IMR-90 (cell line): ENCODE measurements around the gene CNGA1.

ENCODE experiments used
- CHD1 ChIP-seq: IDR thresholded peaks from 2 replicates; pipeline ENCODE4 v1.6.1; 2012; ENCODE audit warnings: low read depth, low read length, improper control_type of control experiment
- FOS ChIP-seq: fragments of 150-350 bp; IDR thresholded peaks from 2 replicates; pipeline ENCODE4 v1.6.1; 2016; ENCODE audit warnings: low read depth, low read length
- MAFK ChIP-seq: IDR thresholded peaks from 2 replicates; pipeline ENCODE4 v1.6.1; 2012; ENCODE audit warnings: low read depth, low read length, improper control_type of control experiment
- MXI1 ChIP-seq: IDR thresholded peaks from 2 replicates; pipeline ENCODE4 v1.6.1; 2012; ENCODE audit warnings: low read depth, mild to moderate bottlenecking, low read length, moderate library complexity, borderline replicate concordance
- POLR2A ChIP-seq: IDR thresholded peaks from 2 replicates; pipeline ENCODE4 v1.6.1; 2012; ENCODE audit warnings: mild to moderate bottlenecking, low read depth, low read length
- SMC3 ChIP-seq: fragments of 150-350 bp; IDR thresholded peaks from 2 replicates; pipeline ENCODE4 v1.6.1; 2016; ENCODE audit warnings: low read depth, mild to moderate bottlenecking, antibody characterized with exemption, low read length, moderate library complexity
- TF ChIP-seq, protein P1 (sequence below): conservative IDR thresholded peaks from 2 replicates; pipeline ENCODE4 v1.5.1; 2012; ENCODE audit warnings: mild to moderate bottlenecking, low read depth, low read length, improper control_type of control experiment
- TF ChIP-seq, protein P2 (sequence below): fragments of 150-350 bp; IDR thresholded peaks from 2 replicates; pipeline ENCODE4 v1.6.1; 2016; ENCODE audit warnings: low read depth, mild to moderate bottlenecking, low read length, moderate library complexity, borderline replicate concordance

DNA sequence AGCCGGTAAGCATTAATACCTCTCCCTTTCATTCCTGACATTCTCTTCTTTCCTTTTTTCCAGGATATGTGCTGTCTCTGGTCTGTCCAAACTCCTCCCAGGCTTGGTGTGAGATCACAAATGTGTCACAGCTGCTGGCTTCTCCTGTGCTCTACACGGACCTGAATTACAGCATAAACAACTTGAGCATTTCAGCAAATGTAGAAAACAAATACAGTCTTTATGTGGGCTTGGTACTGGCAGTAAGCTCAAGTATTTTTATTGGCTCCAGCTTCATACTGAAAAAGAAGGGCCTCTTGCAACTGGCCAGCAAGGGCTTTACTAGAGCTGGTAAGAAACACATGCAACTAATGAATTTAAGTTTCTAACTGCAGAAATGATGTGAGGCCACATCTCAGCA lies 8.5 kb upstream of the CNGA1 start:
- TF ChIP-seq POLR2A (no peak), FOS (no peak), CHD1 (no peak), SMC3 (no peak), MXI1 (no peak), MAFK (no peak)
- TF ChIP-seq, protein P1, sequence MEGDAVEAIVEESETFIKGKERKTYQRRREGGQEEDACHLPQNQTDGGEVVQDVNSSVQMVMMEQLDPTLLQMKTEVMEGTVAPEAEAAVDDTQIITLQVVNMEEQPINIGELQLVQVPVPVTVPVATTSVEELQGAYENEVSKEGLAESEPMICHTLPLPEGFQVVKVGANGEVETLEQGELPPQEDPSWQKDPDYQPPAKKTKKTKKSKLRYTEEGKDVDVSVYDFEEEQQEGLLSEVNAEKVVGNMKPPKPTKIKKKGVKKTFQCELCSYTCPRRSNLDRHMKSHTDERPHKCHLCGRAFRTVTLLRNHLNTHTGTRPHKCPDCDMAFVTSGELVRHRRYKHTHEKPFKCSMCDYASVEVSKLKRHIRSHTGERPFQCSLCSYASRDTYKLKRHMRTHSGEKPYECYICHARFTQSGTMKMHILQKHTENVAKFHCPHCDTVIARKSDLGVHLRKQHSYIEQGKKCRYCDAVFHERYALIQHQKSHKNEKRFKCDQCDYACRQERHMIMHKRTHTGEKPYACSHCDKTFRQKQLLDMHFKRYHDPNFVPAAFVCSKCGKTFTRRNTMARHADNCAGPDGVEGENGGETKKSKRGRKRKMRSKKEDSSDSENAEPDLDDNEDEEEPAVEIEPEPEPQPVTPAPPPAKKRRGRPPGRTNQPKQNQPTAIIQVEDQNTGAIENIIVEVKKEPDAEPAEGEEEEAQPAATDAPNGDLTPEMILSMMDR = no peak
- TF ChIP-seq, protein P2, sequence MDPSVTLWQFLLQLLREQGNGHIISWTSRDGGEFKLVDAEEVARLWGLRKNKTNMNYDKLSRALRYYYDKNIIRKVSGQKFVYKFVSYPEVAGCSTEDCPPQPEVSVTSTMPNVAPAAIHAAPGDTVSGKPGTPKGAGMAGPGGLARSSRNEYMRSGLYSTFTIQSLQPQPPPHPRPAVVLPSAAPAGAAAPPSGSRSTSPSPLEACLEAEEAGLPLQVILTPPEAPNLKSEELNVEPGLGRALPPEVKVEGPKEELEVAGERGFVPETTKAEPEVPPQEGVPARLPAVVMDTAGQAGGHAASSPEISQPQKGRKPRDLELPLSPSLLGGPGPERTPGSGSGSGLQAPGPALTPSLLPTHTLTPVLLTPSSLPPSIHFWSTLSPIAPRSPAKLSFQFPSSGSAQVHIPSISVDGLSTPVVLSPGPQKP = no peak
